HepG2 (cell line): Measurements from ENCODE around the gene TCAP. TPM values are rescaled to one million over a fixed set of nuclear protein-coding genes. Genes with fewer than 3 reads are reported as not detected.

Source experiments
- EED ChIP-seq: sonication (generic); formaldehyde crosslinking; IDR thresholded peaks from 2 replicates; pipeline ENCODE4 v1.5.0; 2020; ENCODE audit warnings: mild to moderate bottlenecking, missing genetic modification reagents
- FOXK1 ChIP-seq: sonication (generic); formaldehyde crosslinking; IDR thresholded peaks from 2 replicates; pipeline ENCODE4 v1.4.0; 2020; ENCODE audit warnings: low read depth, missing genetic modification reagents, borderline replicate concordance
- GPN1 ChIP-seq: sonication (generic); formaldehyde crosslinking; IDR thresholded peaks from 2 replicates; pipeline ENCODE4 v1.5.1; 2020; ENCODE audit warnings: missing genetic modification reagents, borderline replicate concordance
- MTA3 ChIP-seq: sonication (generic); formaldehyde crosslinking; IDR thresholded peaks from 2 replicates; pipeline ENCODE4 v1.4.0; 2020; ENCODE audit warnings: missing genetic modification reagents
- NPAS2 ChIP-seq: sonication (generic); formaldehyde crosslinking; IDR thresholded peaks from 2 replicates; pipeline ENCODE4 v1.8.0; 2022; ENCODE audit warnings: mild to moderate bottlenecking, missing genetic modification reagents, borderline replicate concordance
- PRPF4 ChIP-seq: fragments of 200-400 bp; formaldehyde crosslinking; IDR thresholded peaks from 2 replicates; pipeline ENCODE4 v1.6.1; 2016; ENCODE audit warnings: low read length, low read depth; ENCODE audit not compliant: poor library complexity, severe bottlenecking
- SCMH1 ChIP-seq: sonication (generic); formaldehyde crosslinking; IDR thresholded peaks from 2 replicates; pipeline ENCODE4 v1.9.0; 2021; ENCODE audit warnings: missing genetic modification reagents, mild to moderate bottlenecking, borderline replicate concordance
- SMC3 ChIP-seq: IDR thresholded peaks from 2 replicates; pipeline ENCODE4 v1.6.1; 2011; ENCODE audit warnings: low read length, improper control_type of control experiment
- SOX6 ChIP-seq, 2 experiments: fragments of 450-650 bp in 1 of 2; sonication (generic) in 1 of 2; formaldehyde crosslinking in 1 of 2; IDR thresholded peaks; 2 replicates each; pipeline versions ENCODE4 v1.4.0 to v1.6.1; 2017 to 2020; ENCODE audit warnings: antibody characterized with exemption in 1 of 2, mild to moderate bottlenecking in 1 of 2, missing genetic modification reagents in 1 of 2
- ZFX ChIP-seq: sonication (generic); formaldehyde crosslinking; IDR thresholded peaks from 2 replicates; pipeline ENCODE4 v1.4.0; 2020; ENCODE audit warnings: mild to moderate bottlenecking, low read depth, missing genetic modification reagents, moderate library complexity
- ZMYM4 ChIP-seq: sonication (generic); formaldehyde crosslinking; IDR thresholded peaks from 2 replicates; pipeline ENCODE4 v1.8.1; 2023; ENCODE audit warnings: mild to moderate bottlenecking, missing genetic modification reagents
- ZNF230 ChIP-seq: sonication (generic); formaldehyde crosslinking; IDR thresholded peaks from 2 replicates; pipeline ENCODE4 v1.4.0; 2020; ENCODE audit warnings: mild to moderate bottlenecking, missing genetic modification reagents
- ZNF264 ChIP-seq: sonication (generic); formaldehyde crosslinking; IDR thresholded peaks from 2 replicates; pipeline ENCODE4 v1.4.0; 2020; ENCODE audit warnings: missing genetic modification reagents
- ZNF883 ChIP-seq: sonication (generic); formaldehyde crosslinking; IDR thresholded peaks from 2 replicates; pipeline ENCODE4 v1.5.1; 2020; ENCODE audit warnings: mild to moderate bottlenecking, missing genetic modification reagents; ENCODE audit errors: not compliant biosample characterization
- ZSCAN22 ChIP-seq: sonication (generic); formaldehyde crosslinking; IDR thresholded peaks from 2 replicates; pipeline ENCODE4 v1.4.0; 2020; ENCODE audit warnings: mild to moderate bottlenecking, missing genetic modification reagents
- polyA plus RNA-seq, 8 experiments: library from polyadenylated mRNA; depleted of rRNA in 3 of 8; stranded (reverse) in 7 of 8; unstranded in 1 of 8; fragments of >200 nt; fragmentation: Illumina TruSeq in 4 of 8; extraction: Trizol in 4 of 8; gene quantifications; 2 replicates each; pipeline versions ENCODE4 v1.2.1 to v1.2.3, GENCODE V29; 2011 to 2016; ENCODE audit warnings: low read depth in 4 of 8, missing spikeins in 1 of 8, mixed read lengths in 1 of 8; ENCODE audit not compliant: insufficient read depth in 1 of 8
- total RNA-seq, 5 experiments: library from RNA; depleted of rRNA; stranded (reverse); fragments of >200 nt; fragmentation: Illumina TruSeq; extraction: Trizol; gene quantifications; 2 replicates each; pipeline ENCODE4 v1.2.3, GENCODE V29; 2016; ENCODE audit warnings: low read depth in 1 of 5
- TF ChIP-seq, protein P1 (sequence below): sonication (generic); formaldehyde crosslinking; IDR thresholded peaks from 2 replicates; pipeline ENCODE4 v1.4.0; 2020; ENCODE audit warnings: missing genetic modification reagents, borderline replicate concordance
- TF ChIP-seq, protein P2 (sequence below): sonication (generic); formaldehyde crosslinking; IDR thresholded peaks from 2 replicates; pipeline ENCODE4 v1.4.0; 2020; ENCODE audit warnings: missing genetic modification reagents
- TF ChIP-seq, protein P3 (sequence below): sonication (generic); formaldehyde crosslinking; IDR thresholded peaks from 2 replicates; pipeline ENCODE4 v1.5.0; 2020; ENCODE audit warnings: mild to moderate bottlenecking, missing genetic modification reagents
- TF ChIP-seq, protein P4 (sequence below): sonication (generic); formaldehyde crosslinking; IDR thresholded peaks from 2 replicates; pipeline ENCODE4 v1.4.0; 2020; ENCODE audit warnings: missing genetic modification reagents; ENCODE audit errors: not compliant biosample characterization
- TF ChIP-seq, protein P5 (sequence below): sonication (generic); formaldehyde crosslinking; IDR thresholded peaks from 2 replicates; pipeline ENCODE4 v1.5.0; 2020; ENCODE audit warnings: mild to moderate bottlenecking, missing genetic modification reagents

Gene TCAP
- total and polyA plus RNA-seq, 2 of the 13 experiments (the other 11 are each of a cell fraction or from before 2014, with no cell fraction given), result 0.24 to 0.65 TPM

DNA sequence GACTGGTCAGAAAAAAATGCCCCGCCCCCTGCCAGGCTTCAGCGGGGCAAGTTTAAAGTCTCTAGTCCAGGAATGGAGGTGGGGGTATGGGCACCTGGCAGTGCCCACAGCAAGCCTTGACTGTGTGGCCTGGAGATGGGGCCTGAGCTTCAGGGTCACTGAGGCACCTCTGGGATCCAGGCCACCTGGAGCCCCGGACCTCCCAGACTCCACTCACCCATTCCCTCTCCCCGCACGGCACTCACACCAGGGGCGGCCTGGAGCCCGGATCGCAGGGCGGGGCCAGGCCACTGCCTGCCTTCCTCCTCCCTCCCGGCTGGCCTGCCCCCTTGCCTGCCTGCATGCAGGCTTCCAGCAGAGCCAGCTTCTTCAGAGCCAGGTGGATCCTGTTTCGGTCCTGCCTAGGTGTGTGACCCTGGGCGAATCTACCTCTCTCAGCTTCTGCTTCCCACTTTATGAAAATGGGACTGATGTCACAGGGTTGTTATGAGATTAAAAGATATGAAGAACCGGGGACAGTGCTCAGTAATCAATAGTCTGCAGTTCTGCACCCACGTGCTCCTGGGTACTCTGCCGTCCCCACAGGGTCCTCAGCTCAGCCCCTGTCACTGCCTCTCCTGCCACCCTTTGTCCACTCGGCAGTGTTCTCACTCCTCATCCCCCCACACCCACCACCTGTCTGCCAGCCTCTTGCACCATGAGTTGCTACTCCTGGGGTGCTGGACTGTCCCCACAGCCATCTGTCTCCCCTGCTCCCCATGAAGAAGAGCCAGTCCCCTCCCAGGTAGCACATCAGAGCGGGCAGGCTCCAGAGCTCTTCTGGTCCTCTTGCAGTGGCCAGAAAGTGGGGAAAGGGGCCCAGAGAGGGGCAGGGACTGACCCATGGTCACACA lies 1.2 kb upstream of the TCAP start (continued):
- no peak for TF ChIP-seq SOX6 (IDR thresholded peaks at IDR 0.05)
- TF ChIP-seq SOX6 (CRISPR knock-in tag; IDR thresholded peaks at IDR 0.05), result no peak
- no peak for TF ChIP-seq NPAS2 (CRISPR knock-in tag)
- TF ChIP-seq ZFX (CRISPR knock-in tag), result peak; percentile 46; the same call in 1 of the 2 replicates
- TF ChIP-seq, protein P1, sequence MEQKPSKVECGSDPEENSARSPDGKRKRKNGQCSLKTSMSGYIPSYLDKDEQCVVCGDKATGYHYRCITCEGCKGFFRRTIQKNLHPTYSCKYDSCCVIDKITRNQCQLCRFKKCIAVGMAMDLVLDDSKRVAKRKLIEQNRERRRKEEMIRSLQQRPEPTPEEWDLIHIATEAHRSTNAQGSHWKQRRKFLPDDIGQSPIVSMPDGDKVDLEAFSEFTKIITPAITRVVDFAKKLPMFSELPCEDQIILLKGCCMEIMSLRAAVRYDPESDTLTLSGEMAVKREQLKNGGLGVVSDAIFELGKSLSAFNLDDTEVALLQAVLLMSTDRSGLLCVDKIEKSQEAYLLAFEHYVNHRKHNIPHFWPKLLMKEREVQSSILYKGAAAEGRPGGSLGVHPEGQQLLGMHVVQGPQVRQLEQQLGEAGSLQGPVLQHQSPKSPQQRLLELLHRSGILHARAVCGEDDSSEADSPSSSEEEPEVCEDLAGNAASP (CRISPR knock-in tag), result no peak
- peak; percentile 17; the same call in 1 of the 2 replicates for TF ChIP-seq ZSCAN22 (CRISPR knock-in tag)
- TF ChIP-seq EED (CRISPR knock-in tag), result no peak
- TF ChIP-seq, protein P2, sequence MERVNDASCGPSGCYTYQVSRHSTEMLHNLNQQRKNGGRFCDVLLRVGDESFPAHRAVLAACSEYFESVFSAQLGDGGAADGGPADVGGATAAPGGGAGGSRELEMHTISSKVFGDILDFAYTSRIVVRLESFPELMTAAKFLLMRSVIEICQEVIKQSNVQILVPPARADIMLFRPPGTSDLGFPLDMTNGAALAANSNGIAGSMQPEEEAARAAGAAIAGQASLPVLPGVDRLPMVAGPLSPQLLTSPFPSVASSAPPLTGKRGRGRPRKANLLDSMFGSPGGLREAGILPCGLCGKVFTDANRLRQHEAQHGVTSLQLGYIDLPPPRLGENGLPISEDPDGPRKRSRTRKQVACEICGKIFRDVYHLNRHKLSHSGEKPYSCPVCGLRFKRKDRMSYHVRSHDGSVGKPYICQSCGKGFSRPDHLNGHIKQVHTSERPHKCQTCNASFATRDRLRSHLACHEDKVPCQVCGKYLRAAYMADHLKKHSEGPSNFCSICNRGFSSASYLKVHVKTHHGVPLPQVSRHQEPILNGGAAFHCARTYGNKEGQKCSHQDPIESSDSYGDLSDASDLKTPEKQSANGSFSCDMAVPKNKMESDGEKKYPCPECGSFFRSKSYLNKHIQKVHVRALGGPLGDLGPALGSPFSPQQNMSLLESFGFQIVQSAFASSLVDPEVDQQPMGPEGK, result peak; percentile 82
- TF ChIP-seq ZMYM4 (CRISPR knock-in tag), result no peak
- TF ChIP-seq ZNF264 (CRISPR knock-in tag), result no peak
- no peak for TF ChIP-seq ZNF230
- TF ChIP-seq, protein P3, sequence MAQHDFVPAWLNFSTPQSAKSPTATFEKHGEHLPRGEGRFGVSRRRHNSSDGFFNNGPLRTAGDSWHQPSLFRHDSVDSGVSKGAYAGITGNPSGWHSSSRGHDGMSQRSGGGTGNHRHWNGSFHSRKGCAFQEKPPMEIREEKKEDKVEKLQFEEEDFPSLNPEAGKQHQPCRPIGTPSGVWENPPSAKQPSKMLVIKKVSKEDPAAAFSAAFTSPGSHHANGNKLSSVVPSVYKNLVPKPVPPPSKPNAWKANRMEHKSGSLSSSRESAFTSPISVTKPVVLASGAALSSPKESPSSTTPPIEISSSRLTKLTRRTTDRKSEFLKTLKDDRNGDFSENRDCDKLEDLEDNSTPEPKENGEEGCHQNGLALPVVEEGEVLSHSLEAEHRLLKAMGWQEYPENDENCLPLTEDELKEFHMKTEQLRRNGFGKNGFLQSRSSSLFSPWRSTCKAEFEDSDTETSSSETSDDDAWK (CRISPR knock-in tag), result no peak
- TF ChIP-seq, protein P4, sequence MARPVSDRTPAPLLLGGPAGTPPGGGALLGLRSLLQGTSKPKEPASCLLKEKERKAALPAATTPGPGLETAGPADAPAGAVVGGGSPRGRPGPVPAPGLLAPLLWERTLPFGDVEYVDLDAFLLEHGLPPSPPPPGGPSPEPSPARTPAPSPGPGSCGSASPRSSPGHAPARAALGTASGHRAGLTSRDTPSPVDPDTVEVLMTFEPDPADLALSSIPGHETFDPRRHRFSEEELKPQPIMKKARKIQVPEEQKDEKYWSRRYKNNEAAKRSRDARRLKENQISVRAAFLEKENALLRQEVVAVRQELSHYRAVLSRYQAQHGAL (CRISPR knock-in tag), result no peak
- no peak for TF ChIP-seq PRPF4
- TF ChIP-seq SCMH1, result no peak
- no peak for TF ChIP-seq MTA3 (CRISPR knock-in tag)
- no peak for TF ChIP-seq FOXK1
- TF ChIP-seq GPN1 (CRISPR knock-in tag), result no peak
- TF ChIP-seq SMC3, result no peak
- no peak for TF ChIP-seq ZNF883 (CRISPR knock-in tag)
- TF ChIP-seq, protein P5, sequence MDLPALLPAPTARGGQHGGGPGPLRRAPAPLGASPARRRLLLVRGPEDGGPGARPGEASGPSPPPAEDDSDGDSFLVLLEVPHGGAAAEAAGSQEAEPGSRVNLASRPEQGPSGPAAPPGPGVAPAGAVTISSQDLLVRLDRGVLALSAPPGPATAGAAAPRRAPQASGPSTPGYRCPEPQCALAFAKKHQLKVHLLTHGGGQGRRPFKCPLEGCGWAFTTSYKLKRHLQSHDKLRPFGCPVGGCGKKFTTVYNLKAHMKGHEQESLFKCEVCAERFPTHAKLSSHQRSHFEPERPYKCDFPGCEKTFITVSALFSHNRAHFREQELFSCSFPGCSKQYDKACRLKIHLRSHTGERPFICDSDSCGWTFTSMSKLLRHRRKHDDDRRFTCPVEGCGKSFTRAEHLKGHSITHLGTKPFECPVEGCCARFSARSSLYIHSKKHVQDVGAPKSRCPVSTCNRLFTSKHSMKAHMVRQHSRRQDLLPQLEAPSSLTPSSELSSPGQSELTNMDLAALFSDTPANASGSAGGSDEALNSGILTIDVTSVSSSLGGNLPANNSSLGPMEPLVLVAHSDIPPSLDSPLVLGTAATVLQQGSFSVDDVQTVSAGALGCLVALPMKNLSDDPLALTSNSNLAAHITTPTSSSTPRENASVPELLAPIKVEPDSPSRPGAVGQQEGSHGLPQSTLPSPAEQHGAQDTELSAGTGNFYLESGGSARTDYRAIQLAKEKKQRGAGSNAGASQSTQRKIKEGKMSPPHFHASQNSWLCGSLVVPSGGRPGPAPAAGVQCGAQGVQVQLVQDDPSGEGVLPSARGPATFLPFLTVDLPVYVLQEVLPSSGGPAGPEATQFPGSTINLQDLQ (CRISPR knock-in tag), result no peak
